Stimulated activated CD8-positive, alpha-beta memory T cell treated with anti-CD3 and anti-CD28 coated beads, Interleukin-15, amount 100 ng/mL, for 48 hours (primary cell): ENCODE measurements around the gene KLK5.
"Not testable (repeated sequence)": the region's sequence is repeated elsewhere in the genome, so short reads cannot be mapped to it uniquely, and the experiment has no call there.

Source experiments
- DNase-seq, 2 donors: peaks; one replicate each; pipeline ENCODE4 v3.0.0-alpha.2; 2020; ENCODE audit warnings: low read depth in 2 of 2

KLK5 gene, protein sequence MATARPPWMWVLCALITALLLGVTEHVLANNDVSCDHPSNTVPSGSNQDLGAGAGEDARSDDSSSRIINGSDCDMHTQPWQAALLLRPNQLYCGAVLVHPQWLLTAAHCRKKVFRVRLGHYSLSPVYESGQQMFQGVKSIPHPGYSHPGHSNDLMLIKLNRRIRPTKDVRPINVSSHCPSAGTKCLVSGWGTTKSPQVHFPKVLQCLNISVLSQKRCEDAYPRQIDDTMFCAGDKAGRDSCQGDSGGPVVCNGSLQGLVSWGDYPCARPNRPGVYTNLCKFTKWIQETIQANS

DNA sequence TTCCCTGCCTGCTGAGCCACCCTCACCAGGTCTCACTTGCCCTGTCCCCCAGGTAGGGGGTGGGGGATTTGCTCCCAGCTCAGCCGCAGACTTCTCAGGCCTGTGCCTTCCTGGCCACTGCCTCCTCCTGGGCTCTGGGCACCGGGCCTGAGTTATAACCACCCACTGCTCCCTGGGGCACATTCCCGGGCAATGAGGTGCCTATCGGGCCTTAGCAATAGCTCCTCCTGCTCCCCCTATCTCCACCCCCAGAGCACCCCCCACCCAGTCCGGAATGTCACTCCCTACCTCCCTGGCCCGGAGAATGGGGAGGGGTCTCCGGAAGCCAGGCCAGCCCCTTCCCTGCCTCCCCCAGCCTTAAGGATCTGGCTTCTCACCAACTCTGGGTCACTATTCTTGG is at the start of gene KLK5:
KLK5 (minus strand) TSS at position 129 of the 400 bp plus-strand sequence. CDS start 381 bp downstream, outside the sequence.
- DNase-seq: no peak

DNA sequence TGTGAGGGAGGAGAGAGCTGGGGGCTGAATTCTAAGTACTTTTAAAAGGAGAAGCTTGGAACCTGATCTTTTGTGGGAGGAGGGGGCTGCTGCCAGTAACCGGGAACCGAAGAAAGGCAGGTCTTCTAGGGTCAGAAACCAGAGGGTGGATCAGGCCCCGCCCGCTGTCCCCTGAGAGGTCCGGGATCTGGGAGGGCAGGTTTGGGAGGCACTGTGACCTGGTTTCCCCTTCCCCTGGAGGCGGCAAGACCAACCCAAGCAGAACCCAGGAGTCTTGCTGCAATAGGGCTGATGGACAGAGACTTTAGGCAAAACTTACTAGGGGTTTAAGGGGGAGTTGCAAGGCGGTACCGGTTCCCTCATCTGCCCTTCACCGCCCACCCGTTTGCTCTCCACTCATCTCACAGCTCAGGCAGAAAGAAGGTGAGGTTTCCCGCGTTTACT is 49.3 kb upstream of the KLK5 start:
- DNase-seq: no peak

DNA sequence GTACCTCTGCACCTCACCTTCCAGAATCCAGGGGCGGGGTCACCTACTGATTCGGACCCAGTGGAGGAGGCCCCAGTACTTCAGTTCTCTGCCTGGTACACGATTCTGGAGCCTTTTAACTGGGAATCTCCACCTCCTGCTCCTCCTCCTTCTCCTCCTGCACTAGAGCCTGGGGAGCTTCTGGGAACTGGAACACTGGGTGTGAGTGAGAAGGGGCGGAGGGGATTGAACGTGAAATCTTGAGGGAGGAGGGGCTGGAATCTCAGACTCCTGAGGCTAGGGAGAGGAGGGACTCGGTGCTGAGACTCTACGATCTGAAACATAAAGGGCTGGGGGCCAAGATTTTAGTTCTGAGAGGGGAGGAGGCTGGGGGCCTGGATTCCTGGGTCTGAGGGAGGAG is 48.7 kb upstream of the KLK5 start, which contains the start of gene KLK8:
KLK8 (minus strand) TSS at position 90 of the 400 bp plus-strand sequence. CDS start 437 bp downstream, outside the sequence.
- DNase-seq: no peak

DNA sequence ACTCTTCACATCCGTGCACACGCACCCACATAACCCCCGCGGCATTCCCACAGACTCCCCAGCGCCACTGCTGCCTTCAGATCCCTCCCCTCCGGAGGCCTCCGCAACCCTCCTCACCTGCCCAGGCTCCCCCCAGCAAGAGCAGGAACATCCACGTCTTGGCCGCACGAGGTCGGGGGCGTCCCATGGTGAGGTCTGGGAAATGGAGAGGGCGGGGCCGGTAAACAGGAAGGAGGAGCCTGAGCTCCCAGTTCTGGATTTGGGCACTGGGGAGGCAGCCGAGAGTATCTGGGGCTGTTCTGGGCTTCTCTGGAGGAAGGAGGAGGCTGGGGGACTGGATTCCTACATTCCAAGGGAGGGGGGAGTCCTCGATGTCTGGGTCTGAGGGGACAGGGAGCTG is 48.1 kb upstream of the KLK5 start:
- DNase-seq: no peak

DNA sequence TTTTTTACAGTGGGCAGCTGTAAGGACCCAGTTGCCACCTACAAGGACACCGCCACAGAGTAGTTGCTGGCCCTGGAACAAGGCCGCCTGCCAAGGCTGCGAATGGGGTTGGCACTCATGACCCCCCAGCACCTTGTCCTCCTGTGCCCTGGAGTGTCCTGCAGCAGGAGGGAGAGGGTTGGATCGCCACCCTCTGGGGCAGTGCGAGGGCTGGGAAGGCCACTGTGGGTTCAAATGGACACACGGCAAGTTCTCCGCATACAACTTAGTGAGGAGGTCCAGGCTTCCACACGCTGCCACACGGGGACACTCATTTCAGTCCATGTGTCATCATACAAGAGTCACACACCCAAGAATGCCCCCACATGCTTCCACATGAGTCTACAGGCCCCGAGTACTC is 47.6 kb upstream of the KLK5 start:
- DNase-seq: no peak

DNA sequence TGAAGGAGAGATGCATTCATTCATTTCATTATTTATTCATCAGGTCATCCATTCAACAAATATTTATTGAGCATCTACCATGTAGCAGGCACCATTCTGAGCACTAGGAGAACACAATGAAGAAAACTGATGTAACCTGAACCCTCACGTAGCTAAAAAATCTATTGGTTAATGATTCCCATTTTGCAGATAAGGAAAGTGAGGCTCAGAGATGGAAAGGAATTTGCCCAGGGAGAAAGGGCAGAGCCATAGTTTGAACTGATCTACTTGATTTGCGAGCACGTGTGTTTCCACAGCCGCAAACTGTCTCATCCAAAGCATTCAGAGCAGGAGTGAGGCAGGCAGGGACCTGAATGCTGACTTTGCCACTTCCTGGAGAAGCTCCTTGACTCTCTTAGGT is 45.8 kb upstream of the KLK5 start:
- no peak for DNase-seq

DNA sequence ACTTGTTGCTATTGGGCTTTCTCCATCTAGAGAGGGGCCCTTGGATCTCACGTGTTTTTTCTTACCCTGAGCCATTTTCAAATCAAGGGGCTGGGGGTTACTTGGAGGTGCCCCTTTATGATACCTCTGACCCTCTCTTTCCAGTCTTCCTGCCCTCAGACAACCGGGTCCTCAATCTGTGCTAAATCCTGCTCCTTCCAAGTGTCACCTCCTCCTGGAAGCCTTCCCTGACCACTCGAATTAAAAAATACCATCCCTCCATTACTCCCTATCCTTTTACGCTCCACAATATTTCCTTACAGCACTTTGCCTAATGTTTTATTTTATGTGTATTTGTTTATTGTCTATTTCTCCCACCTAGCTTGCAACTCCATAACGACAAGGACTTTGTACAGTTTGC is 45.2 kb upstream of the KLK5 start:
- no peak for DNase-seq

DNA sequence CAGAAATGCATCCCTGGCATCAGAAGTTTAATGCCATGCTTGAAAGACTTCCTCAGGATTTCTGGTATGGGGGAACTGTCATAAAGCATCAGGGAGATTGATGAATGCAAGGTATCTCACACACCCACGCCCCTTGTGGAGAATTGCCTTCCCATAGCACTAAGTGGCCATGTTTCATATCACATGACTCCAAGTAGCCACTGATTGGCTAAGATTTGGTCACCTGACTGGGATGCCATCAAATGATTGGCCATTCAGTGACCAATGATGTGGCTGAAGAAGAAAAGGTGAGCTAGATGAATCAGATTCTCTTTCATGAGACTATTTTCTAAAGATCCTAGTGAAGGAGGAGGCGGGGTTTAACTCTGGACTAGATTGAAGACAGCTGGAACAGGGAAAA is 41.3 kb upstream of the KLK5 start:
- no peak for DNase-seq

DNA sequence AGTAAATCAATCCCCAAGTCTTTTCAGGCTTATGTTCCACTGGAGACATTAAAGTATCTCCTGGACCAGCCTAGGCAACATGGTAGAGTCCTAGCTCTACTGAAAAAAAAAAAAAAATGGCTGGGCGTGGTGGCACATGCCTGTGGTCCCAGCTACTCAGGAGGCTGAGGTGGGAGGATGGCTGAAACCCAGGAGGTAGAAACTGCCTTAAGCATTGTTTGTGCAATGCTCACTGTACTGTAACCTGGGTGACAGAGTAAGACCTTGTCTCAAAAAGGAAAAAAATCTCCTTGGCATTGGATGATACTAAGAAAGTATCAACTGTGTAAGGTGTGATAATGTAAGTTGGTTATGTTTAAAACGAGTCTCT is 39.8 kb upstream of the KLK5 start:
- DNase-seq: no peak

DNA sequence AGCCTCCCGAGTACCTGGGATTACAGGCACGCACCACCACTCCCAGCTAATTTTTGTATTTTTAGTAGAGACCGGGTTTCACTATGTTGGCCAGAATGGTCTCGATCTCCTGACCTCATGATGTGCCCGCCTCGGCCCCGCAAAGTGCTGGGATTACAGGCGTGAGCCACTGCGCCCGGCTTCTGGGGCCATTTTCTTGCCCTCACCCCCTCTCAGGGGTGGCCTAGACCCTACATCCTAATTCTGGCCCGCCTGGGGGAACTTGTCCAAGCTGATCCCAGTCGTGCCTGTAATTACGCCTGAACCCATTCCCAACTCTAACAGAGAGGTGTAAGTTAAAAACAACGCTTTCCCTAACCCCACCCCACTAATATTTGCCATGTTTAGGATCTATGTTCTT is 31.6 kb upstream of the KLK5 start:
- DNase-seq: not testable (repeated sequence)

DNA sequence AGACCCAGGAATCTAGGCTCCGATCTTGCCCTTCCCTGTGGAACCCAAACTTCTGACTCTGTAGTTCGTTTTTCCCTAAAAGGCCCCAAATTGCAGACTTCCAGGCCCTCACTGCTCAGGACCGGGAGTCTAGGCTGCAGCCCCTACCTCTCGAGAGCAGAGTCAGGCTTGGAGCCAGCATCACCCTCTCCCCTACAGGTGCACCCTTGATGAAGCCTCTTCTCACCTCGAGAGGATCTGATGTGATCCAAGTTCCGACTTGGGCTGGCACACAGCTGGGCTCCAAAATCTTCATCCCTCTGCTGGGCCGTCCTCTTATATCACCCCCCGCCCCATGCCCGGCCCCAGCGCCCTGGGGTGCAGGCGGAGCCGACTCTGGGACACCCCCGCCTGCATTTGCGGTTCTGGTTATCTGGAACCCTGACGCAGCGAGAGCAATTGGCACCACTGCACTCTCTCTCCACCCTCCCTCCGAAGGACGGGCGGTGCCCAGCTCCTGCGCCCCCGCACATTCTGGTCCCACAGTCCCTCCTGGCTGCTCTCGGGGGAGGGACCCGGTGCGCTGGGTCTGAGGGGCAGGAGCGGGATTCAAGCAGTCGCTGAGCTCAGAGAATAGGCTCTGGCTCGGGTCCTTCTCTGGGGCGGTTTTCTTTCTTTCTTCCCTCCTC is 30.9 kb upstream of the KLK5 start, which contains the start of gene KLK7:
KLK7 (minus strand) TSS at position 293 of the 668 bp plus-strand sequence. CDS start 1,518 bp downstream, outside the sequence.
- no peak for DNase-seq

DNA sequence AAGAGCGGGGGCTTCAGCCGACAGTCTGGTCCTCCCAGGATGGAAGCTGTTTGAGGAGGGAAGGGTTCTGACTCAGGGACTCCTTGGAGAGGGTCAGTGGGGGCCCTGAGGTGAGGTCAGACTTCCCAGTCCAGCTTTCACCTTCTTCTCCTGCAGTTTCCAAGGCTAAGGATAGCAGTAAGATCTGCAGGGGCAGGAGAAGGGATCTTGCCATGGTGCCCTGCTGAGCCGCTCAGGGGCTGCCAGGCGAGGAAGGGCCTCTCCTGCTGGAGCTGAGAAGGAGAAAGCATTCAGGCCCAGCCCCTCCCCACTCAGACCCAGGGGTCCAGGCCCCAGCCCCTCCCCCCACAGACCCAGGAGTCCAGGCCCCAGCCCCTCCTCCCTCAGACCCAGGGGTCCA is 29.3 kb upstream of the KLK5 start:
- DNase-seq: no peak

DNA sequence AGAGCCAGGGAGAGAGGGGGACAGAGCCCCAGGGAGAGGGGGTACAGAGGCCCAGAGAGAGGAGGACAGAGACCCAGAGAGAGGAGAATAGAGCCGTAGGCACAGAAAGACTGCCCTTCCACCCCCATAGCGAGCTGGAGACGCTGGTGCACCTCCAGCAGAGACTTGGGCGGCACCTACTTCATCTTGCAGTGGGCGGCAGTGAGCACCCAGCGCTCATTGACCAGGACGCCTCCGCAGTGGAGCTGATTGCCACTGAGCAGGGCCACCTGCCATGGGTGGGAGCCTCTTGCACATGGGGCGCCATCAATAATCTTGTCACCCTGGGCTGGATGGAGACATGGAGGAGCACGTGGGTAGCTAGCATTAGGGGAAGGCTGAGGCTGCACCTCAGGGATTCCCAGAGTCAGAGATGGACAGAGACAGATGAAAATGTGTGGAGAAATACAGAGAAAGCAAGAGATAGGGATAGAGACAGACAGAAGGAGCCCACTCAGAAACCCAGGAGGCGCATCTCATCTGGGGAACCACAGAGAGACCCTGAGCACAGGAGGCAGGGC is 28.8 kb upstream of the KLK5 start:
- no peak for DNase-seq

DNA sequence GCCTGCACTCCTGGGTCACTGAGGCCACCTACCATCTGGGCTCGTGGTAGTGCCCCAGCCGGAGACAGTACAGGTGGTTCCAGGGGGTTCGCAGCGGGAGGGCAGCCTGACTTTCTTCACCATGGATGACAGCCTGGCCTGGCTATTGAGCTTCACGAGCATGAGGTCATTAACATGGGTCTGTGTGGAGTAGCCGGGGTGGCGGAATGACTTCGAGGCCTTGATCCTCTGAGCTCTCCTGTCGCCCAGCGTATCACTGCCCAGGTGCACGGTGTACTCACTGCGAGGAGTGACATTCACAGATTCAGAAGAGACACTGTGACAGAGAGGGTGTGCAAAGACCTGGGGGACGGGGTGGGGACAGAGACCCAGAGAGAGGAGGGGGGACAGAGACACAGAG is 27.4 kb upstream of the KLK5 start:
- DNase-seq: no peak

DNA sequence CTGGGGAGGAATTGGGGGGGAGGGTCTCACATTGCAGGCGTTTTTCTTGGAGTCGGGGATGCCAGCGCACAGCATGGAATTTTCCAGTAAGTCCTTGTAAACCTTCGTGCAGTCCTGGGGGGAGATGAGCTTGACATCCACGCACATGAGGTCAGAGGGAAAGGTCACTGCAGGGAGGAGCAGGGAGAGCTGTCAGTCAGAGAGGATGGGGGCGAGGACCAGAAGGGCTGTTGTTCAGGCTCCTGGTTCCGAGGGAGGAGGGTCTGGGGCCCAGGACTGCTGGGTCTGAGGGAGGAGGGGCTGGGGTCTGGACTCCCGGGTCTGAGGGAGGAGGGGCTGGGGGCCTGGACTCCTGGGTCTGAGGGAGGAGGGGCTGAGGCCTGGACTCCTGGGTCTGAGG is 26.9 kb upstream of the KLK5 start:
- no peak for DNase-seq

DNA sequence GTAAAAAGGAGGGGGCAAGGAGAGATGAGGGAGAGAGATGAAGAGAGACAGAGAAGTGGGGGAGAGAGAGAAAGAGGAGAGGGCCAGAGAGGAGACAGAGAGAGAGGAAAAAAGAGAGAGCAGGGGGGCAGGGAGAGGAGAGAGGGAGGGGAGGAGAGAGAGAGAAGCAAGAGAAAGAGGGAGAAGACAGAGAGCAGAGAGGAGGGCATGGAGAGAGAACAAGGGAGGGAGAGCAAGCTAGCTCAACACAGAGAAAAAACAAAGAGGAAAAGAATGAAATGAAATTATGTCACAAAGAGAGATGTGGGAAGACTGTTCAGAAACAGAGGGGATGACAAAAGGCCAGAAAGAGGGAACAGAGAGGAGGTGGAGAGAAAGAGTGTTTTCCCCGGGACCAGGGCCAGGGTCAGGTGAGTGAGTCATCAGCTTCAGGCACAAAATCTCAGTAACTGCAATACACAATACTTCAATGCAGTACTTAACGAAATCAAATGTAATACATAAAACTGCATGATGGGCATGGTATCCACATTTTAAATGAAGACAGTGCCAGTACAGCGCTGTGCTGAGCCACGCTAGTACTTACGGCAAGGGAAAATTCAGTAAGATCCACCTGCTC is 26.0 kb upstream of the KLK5 start:
- no peak for DNase-seq

DNA sequence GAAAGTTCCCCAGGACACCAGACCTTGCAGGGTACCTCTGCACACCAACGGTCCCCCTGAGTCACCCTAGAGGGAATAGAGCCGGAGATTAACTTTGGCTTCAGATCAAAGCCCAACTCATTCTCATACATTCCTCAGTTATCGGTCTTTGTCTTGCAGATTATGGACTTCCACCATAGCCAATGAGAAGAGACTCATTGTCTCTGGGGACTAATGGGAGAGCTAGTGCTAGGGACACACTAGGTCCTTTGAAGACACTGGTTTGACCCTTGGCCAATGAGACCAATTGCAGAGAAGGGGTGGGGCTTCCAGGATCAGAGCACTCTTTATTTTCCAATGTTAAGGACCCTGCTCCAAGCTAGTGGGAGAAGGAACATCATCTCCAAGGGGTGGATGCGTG is 24.8 kb upstream of the KLK5 start:
- DNase-seq: no peak

DNA sequence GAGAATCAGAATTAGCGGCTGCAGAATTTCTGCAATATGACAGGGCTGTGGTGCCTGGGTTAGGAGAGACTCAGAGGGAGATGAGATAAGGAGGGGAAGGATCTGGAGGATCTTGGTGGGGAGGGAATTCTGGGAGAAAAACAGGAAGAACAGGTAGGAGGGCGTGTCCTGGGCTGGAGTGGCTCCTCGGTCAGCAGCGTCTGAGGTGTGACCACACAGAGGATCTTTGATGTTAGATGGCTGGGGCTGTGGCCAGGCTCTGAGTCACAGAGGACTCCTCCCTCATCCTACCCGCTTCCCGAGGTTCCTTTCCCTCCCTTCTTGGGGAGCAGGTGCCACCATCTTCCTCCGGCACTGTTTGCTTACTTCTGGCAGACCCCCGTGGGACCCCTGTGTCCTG is 22.9 kb upstream of the KLK5 start:
- no peak for DNase-seq

DNA sequence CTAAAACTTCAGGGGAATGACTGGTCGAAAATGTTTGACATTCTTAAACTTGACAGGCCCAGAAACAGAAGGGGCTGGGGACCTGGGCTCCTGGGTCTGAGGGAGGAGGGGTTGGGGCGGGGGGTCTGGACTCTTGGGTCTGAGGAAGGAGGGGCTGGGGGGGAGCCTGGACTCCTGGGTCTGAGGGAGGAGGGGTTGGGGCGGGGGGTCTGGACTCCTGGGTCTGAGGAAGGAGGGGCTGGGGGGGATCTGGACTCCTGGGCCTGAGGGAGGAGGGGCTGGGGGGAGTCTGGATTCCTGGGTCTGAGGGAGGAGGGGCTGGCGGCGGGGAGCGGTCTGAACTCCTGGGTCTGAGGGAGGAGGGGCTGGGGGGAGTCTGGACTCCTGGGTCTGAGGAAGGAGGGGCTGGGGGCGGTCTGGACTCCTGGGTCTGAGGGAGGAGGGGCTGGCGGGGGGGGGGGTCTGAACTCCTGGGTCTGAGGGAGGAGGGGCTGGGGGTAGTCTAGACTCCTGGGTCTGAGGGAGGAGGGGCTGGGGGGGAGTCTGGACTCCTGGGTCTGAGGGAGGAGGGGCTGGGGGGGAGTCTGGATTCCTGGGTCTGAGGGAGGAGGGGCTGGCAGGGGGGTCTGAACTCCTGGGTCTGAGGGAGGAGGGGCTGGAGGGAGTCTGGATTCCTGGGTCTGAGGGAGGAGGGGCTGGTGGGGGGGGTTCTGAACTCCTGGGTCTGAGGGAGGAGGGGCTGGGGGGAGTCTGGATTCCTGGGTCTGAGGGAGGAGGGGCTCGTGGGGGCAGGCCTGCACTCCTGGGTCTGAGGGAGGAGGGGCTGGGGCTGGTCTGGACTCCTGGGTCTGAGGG is 22.1 kb upstream of the KLK5 start:
- no peak for DNase-seq

DNA sequence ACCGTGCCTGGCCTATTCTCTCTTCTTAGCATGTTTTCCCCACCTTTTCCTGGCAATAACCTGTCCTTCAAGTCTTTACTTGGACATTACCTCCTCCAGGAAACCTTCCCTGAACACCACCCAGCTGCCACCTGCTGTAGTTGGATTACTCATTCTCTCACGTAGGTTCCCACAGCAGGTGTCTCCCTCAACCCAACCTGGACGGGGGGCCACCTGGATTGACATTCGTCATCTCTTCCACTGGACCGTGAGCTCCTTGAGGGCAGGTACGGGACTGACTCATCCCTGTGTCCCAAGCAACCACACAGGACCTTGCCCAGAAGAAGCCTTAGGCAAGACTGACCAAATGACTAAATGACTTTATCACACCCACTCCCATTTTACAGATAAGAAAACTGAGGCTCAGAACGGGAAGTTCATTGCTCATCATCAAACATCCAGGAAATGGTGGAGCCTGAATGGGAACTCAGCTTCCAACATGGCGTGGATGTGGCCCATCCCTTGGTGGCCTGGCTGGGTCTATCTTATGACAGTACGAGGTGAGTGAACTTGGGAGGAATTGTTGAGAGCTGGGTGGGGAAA is 20.0 kb upstream of the KLK5 start:
- DNase-seq: no peak

DNA sequence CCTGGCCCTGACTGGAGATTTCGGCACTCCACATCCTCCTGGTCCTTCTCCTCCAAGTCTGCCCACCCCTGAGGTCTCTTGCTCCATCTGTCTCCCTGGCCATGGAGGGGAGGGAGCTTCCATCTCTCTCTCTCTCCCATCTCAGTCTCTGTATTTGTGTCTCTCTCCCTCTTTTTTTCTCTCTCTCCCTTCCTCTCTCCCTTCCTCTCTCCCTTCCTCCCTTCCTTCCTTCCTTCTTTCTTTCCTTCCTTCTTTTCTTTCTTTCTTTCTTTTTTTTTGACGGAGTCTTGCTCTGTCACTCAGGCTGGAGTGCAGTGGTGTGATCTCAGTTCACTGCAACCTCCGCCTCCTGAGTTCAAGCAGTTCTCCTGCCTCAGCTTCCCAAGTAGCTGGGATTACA is 17.0 kb upstream of the KLK5 start:
- not testable (repeated sequence) for DNase-seq
